ENCODE results near the gene CDK5R1. TPM values are rescaled to one million over a fixed set of nuclear protein-coding genes. Genes with fewer than 3 reads are reported as not detected.

Gene CDK5R1
- total RNA-seq, 4 donors from 2014 or later = 0.78 to 1.5 (median 1.0) TPM

GRCh38 chr17:32519228-32520103, 32.7 kb downstream of the CDK5R1 start:
- Histone ChIP-seq H3K27me3 (no peaks in the 10 kb centered on the region), H3K27ac (peak overlapping the region in 1 of 4 donors; percentile 9), H3K9me3 (no peaks in the 10 kb centered on the region), H3K4me1 (peaks cover 0 to 18% (median 11%) of the 10 kb centered on the region in 4 donors), H3K36me3 (no peaks in the 10 kb centered on the region), H3K4me3 (peak overlapping the region; percentile 35 to 55 (median 42))
- DNase-seq (ENCODE audit: low spot score in 2 of 2) = no peak
- WGBS, 2 donors = 1 to 2% methylated on average over 51 to 61 of the region's 61 CpGs
- TF ChIP-seq EP300 (IDR thresholded peaks at IDR 0.05) (no peak), CTCF (IDR thresholded peaks at IDR 0.05) (no peak), POLR2A (IDR thresholded peaks at IDR 0.05) (no peak)

DNA sequence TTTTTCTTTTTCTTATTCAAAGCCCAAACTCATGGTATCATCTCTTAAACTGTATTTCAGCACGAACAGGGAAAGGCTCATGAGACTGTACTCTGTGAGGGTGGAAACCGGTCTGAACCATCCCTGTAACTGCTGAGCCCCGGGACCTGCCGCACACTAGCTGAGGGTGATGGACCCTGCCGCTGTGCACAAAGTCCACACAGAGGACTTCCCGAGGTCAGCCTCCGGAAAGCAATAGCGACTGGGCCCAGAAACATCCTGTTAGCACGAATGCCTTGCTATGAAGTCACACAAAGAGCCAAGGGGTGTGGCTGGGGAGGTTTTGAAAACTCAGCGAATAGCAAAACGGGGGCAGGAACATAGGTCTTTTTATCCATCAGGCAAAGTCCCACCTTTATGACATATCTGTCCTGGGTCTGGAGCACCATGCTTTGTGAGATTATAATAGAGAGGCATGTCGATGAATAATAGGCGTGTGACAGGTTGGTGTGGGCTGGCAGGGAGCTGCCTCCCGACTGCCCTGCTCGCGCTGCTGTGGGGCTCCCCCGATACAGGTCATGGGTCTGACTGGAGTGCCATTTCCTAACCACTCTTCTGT, 33.4 kb downstream of the CDK5R1 start:
- Histone ChIP-seq H3K36me3 (no peaks in the 10 kb centered on the region), H3K27me3 (no peaks in the 10 kb centered on the region), H3K4me3 (peak overlapping the region in 2 of 4 donors; percentile 39 to 55), H3K9me3 (no peaks in the 10 kb centered on the region), H3K27ac (peak overlapping the region in 1 of 4 donors; percentile 9), H3K4me1 (peaks cover 0 to 18% (median 11%) of the 10 kb centered on the region in 4 donors)
- DNase-seq (ENCODE audit: low spot score in 2 of 2) = no peak
- 37 to 44% methylated on average over 17 of the region's 17 CpGs for WGBS, 2 donors
- TF ChIP-seq EP300 (IDR thresholded peaks at IDR 0.05) (no peak), CTCF (IDR thresholded peaks at IDR 0.05) (no peak), POLR2A (IDR thresholded peaks at IDR 0.05) (no peak)

GRCh38 chr17:32520737-32521404, 34.1 kb downstream of the CDK5R1 start:
- TF ChIP-seq CTCF (IDR thresholded peaks at IDR 0.05) (no peak), EP300 (IDR thresholded peaks at IDR 0.05) (no peak), POLR2A (IDR thresholded peaks at IDR 0.05) (no peak)
- DNase-seq (ENCODE audit: low spot score in 2 of 2) = no peak
- no peaks in the 10 kb centered on the region for H3K9me3 ChIP-seq
- peak overlapping the region in 1 of 4 donors; percentile 9 for H3K27ac ChIP-seq
- H3K4me3 ChIP-seq = no peak overlapping the region
- peaks cover 0 to 18% (median 11%) of the 10 kb centered on the region in 4 donors for H3K4me1 ChIP-seq
- 95 to 96% methylated on average over 9 of the region's 9 CpGs for WGBS, 2 donors
- H3K36me3 ChIP-seq = no peaks in the 10 kb centered on the region
- no peaks in the 10 kb centered on the region for H3K27me3 ChIP-seq

DNA sequence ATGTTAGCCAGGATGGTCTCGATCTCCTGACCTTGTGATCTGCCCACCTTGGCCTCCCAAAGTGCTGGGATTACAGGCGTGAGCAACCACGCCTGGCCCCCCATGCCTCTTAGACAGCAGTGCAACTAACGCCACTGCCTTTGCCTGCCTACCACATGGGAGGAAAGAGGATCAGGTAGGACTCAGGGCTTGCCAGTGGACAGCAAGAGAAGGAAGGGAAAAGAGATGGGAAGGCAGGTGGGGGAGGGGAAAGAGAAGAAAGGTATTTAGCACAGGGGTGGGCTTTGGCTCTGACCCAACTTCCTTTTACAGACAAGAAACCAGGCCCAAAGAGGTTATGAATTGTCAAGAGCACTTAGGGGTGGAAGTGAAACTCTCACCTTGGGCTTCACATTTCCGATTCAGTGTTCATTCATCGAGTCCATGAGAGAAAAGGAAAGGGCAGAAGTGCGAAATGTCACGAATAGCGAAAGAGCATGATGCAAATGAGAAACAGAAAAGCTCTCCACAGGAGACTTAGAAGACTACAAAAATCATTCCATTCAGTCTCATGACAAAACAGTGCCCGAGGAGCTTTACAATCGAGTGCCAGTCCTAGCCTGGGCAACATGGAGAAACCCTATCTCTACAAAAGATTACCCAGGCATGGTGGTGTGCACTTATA, 36.4 kb downstream of the CDK5R1 start:
- TF ChIP-seq EP300 (IDR thresholded peaks at IDR 0.05) = no peak
- no peak for TF ChIP-seq CTCF (IDR thresholded peaks at IDR 0.05)
- TF ChIP-seq POLR2A (IDR thresholded peaks at IDR 0.05) = no peak
- DNase-seq (ENCODE audit: low spot score in 2 of 2) = no peak
- no peaks in the 10 kb centered on the region for H3K27me3 ChIP-seq
- no peaks in the 10 kb centered on the region for H3K36me3 ChIP-seq
- H3K4me3 ChIP-seq = no peak overlapping the region
- no peaks in the 10 kb centered on the region for H3K9me3 ChIP-seq
- WGBS, 2 donors = 77 to 85% methylated on average over 11 of the region's 11 CpGs
- no peak overlapping the region for H3K27ac ChIP-seq
- peaks cover 0 to 18% (median 11%) of the 10 kb centered on the region in 4 donors for H3K4me1 ChIP-seq
